GM19463 (cell line): ENCODE data around the gene EIF5AL1.
"Not testable (repeated sequence)": the region's sequence is repeated elsewhere in the genome, so short reads cannot be mapped to it uniquely, and the experiment has no call there.

Experiments used
- ATAC-seq: cut with Tn5 transposase; IDR thresholded peaks from one replicate; pipeline ENCODE4 v1.9.1; 2021; ENCODE audit warnings: mild to moderate bottlenecking, moderate library complexity; ENCODE audit not compliant: unreplicated experiment

EIF5AL1 gene

DNA sequence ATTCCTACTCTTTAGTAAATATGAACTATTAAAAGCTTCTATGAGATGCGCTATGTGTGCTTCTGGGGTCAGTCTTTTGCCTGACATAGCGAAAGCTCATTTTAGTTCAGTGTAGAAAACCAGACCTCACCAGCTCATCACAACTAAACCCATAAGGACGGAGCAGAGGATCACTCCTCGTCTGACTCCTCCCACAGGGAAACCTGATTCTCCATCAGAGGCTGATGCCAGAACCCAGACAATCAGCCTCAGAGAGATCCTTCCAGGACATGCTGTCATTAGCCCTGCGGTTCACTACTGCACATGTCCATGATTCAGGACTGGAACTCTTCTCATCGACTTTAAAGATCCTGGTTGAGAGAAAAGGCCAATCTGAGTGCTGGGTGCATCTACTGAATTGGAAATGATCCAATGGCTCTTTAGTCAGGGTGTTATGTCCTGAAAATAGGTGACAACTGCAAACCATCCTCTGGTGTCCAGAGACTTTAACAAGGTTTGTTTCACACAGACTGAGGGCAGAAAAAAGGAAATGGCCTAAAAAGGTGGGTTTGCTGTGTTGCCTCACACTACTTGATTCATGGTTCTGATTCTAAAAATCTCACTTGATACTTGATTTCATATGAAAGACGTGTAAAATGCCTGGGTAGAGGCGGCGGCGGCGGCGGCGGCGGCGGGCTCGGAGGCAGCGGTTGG is at the start of gene EIF5AL1:
EIF5AL1 (plus strand) TSS at position 643 of the 693 bp plus-strand sequence. CDS start 117 bp downstream, outside the sequence.
- ATAC-seq = not testable (repeated sequence)

DNA sequence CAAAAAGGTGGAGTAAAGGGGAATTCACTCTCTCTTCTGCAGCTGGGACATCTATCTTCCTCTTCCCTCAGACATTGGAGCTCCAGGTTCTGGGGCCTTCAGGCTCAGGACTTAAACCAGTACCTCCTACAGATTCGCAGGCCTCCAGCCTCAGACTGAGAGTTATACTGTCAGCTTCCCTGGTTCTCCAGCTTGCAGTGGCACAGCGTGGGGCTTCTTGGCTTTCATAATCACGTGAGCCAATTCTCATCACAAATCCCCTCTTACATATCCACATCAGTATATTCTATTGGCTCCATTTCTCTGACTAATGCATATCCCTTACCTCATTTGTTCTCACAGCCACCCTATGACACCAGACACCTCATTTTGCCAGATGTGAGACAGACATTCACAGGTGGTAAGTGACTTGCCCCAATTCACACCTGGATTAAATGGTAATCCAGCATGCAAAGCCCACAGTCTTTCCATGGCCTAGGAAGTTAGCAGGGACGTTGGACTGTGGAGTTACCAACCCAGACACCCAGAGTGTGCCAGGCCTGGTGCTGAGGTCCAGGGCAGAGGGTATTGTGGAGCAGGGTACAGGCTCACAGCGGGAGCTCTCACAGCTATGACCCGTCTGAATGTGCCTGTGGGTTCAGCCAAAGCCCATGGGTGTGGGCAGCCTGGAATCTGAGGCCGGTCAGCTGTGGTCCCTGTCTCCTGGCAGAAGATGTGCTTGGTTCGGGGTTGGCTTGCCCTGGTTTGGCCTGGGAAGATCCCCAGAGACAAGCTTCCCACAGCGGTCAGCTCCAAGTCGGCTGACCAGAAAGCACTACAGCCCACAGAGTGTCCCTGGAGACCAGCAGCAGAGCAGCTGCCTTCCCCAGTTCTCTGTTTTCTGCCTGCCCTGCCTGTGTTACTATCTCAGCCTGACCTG is 48.5 kb upstream of the EIF5AL1 start:
- no peak for ATAC-seq

DNA sequence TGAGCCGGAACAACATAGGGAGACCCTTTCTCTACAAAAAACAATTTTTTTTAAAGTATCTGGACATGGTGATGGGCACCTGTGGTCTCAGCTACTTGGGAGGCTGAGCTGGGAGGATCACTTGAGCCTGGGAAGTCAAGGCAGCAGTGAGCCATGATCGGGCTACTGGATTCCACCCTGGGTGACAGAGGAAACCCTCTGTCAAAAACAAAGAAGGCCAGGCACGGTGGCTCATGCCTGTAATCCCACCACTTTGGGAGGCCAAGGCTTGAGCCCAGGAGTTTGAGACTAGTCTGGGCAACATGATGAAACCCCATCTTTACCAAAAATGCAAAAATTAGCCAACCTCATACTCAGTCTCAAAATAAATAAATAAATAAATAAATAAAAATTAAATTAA is 47.0 kb upstream of the EIF5AL1 start:
- no peak for ATAC-seq

DNA sequence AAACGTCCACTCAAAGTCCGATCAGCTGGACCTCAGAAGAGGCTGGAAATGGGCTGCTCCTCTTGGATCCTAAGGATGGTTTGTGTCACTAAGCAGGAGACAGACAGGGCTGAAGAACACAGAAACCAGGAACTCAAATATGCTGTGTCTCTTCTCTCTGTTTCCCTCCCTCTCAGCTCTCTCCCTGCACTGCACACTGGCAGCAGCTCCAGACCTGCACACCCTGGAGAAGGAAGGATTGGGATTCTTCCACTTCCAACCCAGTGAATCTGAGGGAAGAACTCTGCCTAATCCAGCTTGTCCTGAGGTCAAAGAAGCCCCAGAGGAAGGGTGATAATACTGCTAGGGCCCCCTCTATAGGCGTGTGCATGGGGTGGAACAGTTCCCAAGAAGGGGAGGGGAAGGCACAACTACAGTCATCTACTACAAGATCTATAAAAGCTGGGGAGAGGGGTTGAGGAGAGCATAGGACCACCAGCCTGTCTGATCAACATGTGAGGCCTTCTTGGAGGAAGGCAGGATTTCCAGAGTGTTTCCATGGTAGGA is 44.2 kb upstream of the EIF5AL1 start:
- no peak for ATAC-seq

DNA sequence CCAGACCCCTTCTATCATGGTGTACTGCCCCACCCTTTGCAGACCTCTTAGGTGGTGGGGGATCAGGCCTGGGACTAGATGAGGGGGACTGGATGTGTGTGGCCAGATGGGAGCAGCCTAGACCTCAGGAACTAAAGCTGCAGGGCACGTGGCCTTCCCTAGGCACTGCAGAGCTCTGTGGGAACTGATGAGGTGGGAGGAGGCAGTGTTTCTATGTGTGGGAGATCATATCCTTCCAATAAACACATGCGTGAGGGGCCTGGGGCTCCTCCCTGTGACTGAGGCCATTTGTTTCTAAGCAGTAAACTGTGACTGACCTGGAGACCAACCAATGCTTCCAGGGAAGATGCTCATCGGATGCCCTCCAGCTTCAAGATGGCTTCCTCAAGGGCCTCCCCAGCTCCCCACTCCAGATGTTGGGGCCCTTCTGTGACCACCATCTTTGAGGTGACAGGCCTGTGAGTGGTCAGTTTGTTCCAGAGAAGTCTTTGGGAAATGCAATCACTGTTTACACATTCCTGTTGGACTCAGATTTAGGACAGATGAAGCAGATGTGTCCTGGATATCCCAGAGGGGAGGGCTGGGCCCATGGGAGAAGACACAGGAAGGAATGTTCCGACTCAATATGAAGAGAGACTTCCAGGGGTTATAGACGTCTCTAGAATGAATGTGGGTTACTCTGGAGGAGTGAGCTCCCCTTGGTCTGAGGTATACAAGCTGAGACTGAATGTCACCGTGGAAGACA is 43.3 kb upstream of the EIF5AL1 start:
- no peak for ATAC-seq

DNA sequence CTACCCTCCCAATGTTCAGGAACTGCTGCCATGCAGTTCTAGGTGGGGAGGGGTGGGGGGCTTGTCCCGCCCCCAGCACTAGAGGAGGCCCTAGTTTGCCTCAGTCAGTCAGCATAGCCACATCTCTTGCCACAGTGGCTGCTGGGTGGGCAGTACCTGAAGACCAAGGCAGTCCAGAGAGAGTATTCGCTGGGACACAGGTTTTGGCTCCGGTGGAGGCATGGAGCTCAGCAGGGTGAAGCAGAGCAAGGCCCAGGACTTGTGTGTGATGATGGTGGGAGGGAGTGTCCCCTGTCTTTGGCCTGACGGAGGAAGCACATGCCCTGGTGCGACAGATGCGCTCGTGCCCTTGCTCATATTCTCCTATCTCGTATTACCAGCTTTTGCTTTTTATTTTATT is 42.2 kb upstream of the EIF5AL1 start:
- no peak for ATAC-seq

DNA sequence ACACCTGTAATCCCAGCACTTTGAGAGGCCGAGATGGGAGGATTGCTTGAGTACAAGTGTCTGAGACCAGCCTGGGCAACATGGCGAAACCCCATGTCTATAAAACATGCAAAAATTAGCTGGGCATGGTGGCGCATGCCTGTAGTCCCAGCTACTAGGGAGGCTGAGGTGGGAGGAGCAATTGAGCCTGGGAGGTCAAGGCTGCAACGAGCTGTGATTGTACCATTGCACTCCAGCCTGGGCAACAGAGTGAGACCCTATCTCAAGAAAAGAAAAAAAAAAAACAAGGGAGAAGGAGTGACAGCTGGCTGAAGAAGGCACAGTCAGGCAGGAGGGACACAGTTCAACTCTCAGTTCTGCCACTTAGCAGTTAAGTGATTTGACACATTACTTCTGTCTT is 40.6 kb upstream of the EIF5AL1 start:
- ATAC-seq = no peak

DNA sequence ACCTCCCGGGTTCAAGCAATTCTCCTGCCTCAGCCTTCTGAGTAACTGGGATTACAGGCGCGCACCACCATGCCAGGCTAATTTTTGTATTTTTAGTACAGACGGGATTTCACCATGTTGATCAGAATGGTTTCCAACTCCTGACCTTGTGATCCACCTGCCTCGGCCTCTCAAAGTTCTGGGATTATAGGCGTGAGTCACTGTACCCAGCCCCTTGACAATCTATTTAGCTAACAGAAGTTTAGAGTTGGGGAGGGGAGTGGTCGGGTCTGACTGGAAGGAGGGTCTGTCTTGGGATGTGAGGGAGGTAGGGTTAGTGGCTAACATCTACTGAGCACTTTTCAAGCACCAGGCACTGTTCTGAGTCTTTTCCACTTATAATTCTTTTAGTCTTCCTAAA is 39.9 kb upstream of the EIF5AL1 start:
- ATAC-seq = no peak

DNA sequence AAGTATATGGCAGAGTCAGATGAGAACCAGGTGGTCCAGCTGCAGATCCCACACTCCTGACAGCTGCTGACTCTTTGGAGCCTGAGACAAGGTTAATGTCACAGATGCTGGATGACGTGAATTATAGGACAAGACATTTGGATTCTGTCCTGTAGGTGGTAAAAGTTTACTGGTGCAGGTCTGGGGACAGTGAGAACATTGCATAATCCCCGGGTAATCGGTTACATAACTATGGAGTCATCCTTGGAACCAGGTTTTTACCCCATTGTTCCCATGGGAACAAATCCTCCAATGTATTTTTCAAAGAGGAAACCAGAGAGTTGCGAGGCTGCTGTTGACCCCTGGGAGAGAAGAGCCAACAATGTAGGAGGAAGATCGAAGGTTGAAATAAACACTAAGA is 39.4 kb upstream of the EIF5AL1 start:
- no peak for ATAC-seq

DNA sequence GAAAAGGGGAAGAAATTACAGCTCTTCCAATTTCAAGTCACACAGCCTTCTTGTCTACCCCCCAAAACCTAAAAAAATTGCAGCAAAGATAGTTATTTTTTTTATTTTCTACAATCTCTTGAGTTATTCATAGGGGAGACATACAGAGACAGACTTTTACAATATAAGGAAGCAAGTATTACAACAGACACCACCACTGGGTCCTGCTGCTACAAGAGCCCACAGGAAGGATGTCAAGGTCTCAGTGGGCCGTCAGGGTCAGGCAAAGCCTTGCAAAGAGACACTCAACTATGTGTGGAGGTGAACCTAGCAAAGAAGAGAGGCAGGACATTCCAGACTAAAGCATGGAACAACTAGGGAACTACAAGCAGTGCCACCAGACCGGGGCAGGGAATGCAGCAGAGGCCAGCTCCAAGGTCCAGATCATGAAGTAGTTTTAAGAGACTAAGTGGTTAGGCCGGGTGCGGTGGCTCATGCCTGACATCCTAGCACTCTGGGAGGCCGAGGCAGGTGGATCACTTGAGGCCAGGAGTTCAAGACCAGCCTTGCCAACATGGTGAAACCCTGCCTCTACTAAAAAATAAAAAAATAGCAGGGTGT is 38.7 kb upstream of the EIF5AL1 start:
- ATAC-seq = no peak

DNA sequence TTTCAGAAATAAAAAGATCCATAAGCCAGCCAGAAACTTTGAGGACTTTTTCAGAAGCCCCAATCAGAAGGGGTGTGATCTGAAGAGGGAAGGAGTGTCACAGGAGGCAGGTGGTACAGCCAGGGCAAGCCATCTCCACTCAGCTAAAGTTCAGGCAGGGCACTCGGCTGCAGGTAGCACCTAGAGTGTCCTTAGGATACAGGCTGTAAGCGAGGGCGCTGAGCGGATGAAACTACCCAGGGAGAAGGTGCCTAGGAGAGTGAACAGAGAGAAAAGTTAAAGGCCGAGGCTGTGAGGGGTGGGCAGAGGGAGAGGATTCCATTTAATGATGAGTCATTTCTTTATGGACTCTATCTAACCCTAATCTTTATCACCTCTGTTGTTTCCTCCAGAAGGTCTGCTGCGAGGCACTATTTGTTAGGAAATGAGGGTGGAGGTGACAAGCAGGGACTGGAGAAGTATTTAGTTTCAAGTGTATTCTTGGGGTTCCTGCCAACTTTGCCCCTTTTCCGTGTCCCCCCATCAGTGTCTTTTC is 37.1 kb upstream of the EIF5AL1 start:
- ATAC-seq = no peak

DNA sequence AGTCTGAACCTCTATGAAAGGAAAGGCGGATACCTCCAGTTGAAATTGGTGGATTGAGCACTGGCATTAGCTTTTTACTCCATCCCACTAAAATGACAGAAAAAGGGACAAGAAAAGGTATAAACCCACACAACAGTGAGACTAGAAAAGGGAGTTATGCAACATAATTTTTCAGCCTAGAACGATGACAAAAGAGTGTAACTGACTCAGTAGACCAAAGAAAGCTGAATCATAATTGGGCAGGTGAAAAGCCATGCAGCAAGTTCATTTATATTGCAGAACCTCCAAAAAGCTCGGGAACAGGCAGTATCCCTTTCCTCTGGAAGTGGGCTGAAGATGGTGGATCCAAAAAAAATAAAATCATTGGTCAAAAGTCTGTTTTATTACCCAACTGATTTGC is 36.5 kb upstream of the EIF5AL1 start:
- ATAC-seq = no peak

DNA sequence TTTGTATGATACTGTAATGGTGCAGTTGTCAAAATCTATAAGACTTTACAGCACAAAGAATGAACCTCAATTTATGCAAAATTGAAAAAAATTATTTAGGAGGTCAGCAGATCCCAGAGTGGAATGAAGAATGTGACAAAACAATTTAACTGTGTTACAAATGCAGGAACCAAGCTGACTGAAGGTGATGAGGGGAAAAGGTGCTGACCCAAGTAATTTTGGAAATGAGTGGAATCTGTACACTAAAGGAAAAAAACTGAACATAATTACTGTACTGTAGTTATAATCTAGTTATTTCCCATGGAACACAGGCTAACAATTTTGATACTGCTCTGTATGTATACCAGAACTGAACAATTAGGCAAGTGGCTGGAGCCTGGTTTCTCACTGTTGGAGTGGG is 35.7 kb upstream of the EIF5AL1 start:
- no peak for ATAC-seq

DNA sequence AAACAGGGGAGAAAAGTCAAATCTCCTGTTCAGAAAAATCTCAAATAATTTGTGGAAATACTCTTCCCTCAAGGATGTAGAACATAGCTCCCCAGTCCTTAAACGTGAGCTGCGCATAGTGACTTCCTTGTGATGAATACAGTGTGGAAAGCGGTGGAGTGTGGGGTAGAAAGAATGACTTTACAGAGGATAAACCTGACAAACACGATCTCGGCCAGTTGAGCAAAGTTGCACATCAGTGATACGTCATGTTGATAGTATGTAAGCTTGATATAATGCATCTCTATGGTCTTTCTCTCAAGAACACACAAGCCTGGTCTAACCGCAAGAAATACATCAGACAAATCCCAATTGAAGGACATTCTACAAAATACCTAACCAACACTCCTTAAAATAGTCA is 34.9 kb upstream of the EIF5AL1 start:
- no peak for ATAC-seq

DNA sequence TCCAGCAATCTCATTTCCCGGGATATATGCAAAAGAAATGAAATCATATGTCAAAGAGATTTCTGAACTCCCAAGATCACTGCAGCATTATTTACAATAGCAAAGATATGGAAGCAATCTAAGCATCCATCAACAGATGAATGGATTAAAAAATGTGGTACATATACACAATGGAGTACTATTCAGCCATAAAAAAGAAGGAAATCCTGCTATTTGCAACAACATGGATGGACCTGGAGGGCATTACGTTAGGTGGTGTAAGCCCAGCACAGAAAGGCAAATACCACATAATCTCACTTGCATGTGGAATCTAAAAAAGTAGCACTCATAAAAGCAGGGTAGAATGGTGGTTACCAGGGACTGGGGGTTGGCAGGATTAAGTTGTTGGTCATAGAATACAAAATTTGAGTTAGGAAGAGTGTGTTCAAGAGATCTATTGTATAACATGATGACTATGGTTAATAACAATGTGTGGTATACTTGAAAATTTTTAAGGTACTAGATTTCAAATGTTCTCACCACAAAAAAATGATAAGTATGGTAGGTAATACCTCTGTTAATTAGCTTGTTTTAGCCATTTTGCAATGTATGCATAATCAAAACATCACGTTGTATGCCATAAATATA is 32.9 kb upstream of the EIF5AL1 start:
- no peak for ATAC-seq

DNA sequence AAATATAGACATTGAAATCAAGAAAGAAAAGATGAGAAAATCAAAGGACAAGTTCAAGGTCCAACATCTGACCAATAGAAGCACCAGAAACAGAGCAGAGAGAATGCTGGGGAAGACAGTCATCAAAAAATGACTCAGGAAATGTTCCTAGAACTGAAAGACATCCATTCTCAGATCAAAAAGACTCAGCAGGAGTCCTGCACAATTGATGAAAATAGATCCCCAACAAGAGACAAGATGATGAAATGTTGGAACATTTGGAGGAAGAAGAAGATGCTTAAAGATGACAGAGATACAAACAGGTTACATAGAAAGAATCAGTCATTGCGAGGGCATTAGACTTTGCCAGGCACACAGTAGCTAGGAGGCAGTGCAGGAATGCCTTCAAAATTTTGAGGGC is 30.0 kb upstream of the EIF5AL1 start:
- no peak for ATAC-seq

DNA sequence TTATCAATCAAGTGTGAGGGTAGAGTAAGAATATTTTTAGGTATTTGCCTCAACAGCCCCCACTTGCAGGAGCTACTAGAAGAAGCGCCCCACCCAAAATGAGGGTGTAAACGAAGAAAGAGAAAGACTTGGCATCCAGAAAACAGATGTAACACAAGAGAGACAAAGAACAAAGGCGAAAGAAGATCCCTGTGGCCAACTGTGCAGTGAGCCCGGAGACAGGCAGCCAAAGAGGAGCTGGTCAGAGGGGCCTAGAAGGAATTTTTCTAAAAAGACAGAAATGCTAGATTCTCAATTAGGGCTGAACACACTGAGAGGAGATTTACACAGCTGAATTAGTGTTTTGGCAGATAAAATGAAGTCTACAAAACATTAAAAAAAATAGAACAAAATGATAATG is 29.6 kb upstream of the EIF5AL1 start:
- ATAC-seq = no peak

DNA sequence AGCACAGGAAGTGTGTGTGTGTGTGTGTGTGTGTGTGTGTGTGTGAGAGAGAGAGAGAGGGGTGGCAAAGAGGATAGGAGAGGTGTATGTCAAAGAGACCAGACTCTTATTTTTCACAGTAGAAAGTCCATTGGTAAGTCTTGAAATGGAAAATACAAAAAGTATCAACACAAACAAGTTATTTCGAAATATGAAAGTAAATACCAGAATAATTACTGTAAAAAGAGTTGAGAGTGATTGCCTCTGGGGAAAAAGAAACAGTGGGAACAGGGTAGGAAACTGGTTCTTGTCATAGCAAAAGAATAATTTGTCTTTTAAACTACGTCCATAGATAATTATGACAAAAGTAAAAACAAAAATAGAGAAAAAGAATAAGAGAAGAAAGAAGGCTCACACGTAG is 29.0 kb upstream of the EIF5AL1 start:
- ATAC-seq = no peak

DNA sequence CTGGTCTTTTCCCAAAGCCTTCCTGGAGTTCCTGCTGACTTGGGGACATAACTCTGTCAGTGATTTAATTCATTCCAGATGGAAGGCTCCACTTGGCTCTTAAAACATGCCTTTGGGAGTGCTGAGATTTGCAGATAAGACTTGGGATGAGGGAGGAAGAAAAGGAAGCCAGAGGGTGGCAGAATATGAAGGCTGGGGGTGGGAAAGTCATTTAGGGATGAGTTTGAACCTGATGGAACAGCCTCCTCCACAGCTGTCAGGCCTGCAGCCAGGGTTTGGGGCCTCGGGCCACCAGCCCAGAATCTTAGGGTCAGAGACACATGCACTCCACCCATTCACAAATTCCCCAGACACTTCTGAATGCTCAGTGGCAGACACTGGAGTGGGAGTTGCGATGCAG is 28.4 kb upstream of the EIF5AL1 start:
- ATAC-seq = no peak

DNA sequence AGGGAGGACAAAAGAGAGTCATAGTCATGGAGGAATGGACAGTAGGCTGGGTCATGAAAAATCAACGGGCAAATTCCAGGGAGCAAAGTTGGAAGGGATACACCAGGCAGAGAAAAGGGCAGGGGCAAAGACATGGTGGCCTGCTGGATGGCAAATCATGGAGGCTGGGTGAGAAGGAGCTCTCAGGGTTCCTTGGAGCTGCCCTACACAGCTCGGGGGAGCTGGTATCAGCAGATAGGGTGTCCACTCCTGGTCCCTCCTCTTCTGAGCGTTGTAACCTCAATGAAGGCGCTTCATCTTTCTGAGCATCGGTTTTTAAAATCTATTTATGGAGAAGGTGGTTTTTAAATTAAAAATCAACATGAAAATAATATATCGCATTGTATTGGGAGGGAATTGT is 27.9 kb upstream of the EIF5AL1 start:
- no peak for ATAC-seq
